ENCODE results near the gene RNASE7. TPM values are rescaled to one million over a fixed set of nuclear protein-coding genes. Genes with fewer than 3 reads are reported as not detected.
A peak's percentile ranks its signal among the peaks of the same experiment; 100 is the strongest.
"Not testable (repeated sequence)": the region's sequence is repeated elsewhere in the genome, so short reads cannot be mapped to it uniquely, and the experiment has no call there.

RNASE7 gene, protein sequence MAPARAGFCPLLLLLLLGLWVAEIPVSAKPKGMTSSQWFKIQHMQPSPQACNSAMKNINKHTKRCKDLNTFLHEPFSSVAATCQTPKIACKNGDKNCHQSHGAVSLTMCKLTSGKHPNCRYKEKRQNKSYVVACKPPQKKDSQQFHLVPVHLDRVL
- not detected for total RNA-seq

DNA sequence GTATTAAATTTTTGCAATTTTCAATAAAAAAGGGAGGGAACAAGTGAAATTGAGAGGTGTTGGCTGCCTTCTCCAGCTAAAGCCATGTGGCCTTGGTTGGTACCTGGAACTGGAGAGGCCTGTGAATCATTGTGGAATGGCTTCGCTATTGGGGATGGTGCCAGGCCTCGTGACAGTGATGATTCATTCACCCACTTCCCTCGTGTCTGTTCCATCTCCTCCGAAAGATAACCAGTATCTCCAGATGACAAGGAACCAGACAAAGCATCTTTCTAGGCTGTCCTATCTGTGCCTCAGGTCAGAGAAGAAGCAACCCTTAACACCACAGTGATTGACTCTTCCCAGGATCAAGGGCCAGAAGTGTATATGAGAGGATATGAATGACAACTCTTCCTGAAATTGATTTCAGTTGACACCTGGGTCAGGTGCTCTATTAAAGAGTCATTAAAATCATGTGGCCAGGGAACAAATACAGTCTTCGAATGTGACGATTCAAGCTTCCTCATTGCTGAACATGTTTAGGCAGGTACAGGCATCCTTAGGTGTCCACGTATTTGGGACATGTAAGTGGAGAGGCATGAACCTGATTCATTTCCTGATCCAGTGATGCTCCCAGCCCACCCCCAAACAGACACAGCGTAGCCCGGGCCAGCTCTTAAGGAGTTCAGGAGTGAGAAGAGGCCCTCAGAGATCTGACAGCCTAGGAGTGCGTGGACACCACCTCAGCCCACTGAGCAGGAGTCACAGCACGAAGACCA is at the start of gene RNASE7:
Gene RNASE7 (plus strand): TSS at position 687 of the 758 bp plus-strand sequence. CDS start 631 bp downstream, outside the sequence.
- Mint-ChIP-seq H3K9me3 (no peaks in the 10 kb centered on the region), H3K4me3 (no peak within 1 kb of the TSS), H3K27me3 (peaks cover 36% of the 10 kb centered on the region), H3K4me1 (peaks cover 4% of the 10 kb centered on the region), H3K27ac (peak within 1 kb of the TSS; percentile 0), H3K36me3 (no peaks in the 10 kb centered on the region)
- ATAC-seq (ENCODE audit: low read depth), result no peak
- no peak for DNase-seq
- POLR2A ChIA-PET, result no interaction called here

DNA sequence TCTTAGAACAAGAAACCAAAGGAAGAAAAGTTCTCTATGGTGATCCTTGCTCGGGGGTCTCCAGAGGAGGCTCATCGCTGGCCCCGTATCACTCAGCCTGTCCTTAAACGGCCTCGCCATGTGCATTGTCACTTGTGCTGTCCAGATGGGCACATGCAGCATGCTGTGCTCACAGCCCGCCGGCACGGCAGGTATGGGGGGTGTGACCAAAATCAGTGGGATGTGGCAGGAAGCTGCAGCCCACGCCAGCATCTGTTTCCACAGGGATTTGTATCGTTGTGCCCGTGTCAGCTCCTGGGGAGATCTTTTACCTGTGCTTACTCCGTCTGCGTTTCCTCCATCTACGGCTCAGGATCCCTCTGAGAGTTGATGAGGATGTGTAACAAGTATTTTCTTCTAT is 45.6 kb upstream of the RNASE7 start:
- Mint-ChIP-seq H3K4me1 (peaks cover 17% of the 10 kb centered on the region), H3K9me3 (no peaks in the 10 kb centered on the region), H3K4me3 (no peak overlapping the region), H3K36me3 (peaks cover 35% of the 10 kb centered on the region), H3K27me3 (no peaks in the 10 kb centered on the region), H3K27ac (no peak overlapping the region)
- no peak for DNase-seq
- ATAC-seq (ENCODE audit: low read depth), result no peak
- POLR2A ChIA-PET, result no interaction called here

DNA sequence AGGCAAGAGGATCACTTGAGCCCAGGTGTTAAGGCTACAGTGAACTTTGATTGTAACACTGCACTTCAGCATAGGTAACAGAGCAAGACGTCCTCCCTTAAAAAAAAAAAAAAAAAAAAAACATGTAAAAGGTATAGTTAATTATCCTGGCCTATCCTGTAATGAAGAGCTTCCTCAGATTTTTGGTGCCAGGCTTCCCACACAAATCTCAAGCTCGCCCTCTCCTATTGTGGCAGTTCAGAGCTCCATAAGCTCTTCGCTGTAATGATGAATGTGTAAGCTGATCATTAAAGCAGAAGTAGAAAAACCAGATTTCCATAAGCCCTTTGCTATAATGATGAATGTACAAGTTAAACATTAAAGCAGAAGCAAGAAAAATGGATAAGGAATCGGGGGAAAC is 45.0 kb upstream of the RNASE7 start:
- H3K27me3 Mint-ChIP-seq, result no peaks in the 10 kb centered on the region
- no peak overlapping the region for H3K4me3 Mint-ChIP-seq
- DNase-seq, result no peak
- peaks cover 30% of the 10 kb centered on the region for H3K36me3 Mint-ChIP-seq
- ATAC-seq (ENCODE audit: low read depth), result no peak
- POLR2A ChIA-PET, result no interaction called here
- H3K4me1 Mint-ChIP-seq, result peaks cover 14% of the 10 kb centered on the region
- no peak overlapping the region for H3K27ac Mint-ChIP-seq
- no peaks in the 10 kb centered on the region for H3K9me3 Mint-ChIP-seq

DNA sequence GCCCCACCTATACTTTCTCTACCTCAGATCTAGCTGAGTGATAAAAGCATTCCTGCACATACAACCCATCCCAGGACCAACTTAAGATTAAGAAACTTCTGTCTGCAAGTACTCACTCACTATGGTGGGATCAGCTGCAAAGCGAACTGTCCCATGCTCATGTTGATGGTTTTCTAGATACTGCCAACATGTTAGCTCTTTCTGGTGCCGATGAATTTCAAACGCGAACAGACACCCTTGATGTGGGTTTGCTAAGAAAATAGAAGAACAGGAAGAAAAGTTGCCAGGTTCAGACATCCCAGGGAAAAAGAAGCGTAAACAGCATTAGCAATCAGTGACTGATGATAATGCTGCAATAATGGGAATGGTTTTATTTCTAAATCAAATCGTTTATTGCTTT is 44.6 kb upstream of the RNASE7 start:
- DNase-seq (no peak), ATAC-seq (ENCODE audit: low read depth) (no peak)
- Mint-ChIP-seq H3K27ac (no peak overlapping the region), H3K9me3 (no peaks in the 10 kb centered on the region), H3K4me3 (no peak overlapping the region), H3K36me3 (peaks cover 28% of the 10 kb centered on the region), H3K4me1 (peaks cover 14% of the 10 kb centered on the region), H3K27me3 (no peaks in the 10 kb centered on the region)
- POLR2A ChIA-PET, result no interaction called here

DNA sequence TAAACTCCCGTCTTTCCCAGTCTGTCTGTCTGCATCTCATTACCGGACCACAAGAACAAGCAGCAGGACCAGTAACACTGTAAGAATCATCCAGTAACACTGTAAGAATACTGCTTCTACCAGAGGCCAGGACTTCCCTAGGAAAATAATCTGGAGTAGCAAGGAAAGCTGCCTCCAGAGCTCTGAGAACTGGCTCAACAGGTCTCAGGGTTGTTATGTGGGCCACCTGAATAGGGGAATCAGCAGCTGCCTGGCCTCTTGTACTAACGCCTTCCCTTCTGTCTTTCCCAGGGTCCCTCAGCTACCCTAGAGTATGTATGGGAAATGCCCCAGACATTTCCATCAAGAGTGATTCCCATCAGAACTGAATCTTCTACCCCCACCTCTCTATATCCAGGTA is 44.0 kb upstream of the RNASE7 start:
- Mint-ChIP-seq H3K4me3 (no peak overlapping the region), H3K36me3 (peaks cover 25% of the 10 kb centered on the region), H3K4me1 (peaks cover 14% of the 10 kb centered on the region), H3K27ac (no peak overlapping the region), H3K9me3 (no peaks in the 10 kb centered on the region), H3K27me3 (no peaks in the 10 kb centered on the region)
- POLR2A ChIA-PET, result no interaction called here
- ATAC-seq (ENCODE audit: low read depth) (no peak), DNase-seq (no peak)

DNA sequence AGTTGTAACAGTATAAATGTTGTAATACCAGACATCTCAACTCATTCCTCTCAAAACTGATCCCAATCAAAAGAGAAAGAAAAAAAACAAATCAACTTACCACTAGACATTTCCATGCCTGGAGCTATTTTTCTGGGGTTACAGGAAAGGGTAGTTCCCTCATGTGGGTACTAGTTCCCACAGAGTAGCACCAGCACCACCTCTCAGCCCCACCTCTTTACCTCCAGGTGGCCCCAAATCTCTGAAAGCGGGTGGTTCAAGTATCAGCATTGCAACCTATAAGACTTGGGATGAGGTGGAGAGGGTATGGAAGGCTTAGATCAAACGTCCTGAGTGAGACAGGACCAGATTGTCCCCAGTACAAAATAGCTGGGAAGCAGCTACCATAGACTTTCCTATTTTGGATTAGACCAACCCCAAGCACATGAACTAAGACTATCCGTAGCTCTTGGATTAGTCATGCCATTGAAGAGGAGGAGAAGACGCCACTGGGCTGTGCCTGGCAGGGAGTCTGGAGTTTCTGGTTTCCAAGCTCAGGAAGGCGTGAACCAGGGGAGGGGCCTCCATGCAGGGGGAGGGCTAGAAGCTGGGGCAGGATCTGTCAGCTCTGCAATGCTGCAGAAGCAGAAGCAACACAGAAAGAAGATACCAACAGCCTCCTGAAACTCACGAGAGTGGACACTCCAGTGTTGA is 43.3 kb upstream of the RNASE7 start, which contains the start of gene SLC39A2:
Gene SLC39A2 (plus strand): TSS at position 620 of the 693 bp plus-strand sequence. CDS start 154 bp downstream, outside the sequence.
- ATAC-seq (ENCODE audit: low read depth) (no peak), DNase-seq (no peak)
- Mint-ChIP-seq H3K27ac (no peak within 1 kb of the TSS), H3K4me3 (no peak within 1 kb of the TSS), H3K4me1 (peaks cover 13% of the 10 kb centered on the region), H3K36me3 (peaks cover 24% of the 10 kb centered on the region), H3K27me3 (no peaks in the 10 kb centered on the region), H3K9me3 (no peaks in the 10 kb centered on the region)
- POLR2A ChIA-PET, result no interaction called here

DNA sequence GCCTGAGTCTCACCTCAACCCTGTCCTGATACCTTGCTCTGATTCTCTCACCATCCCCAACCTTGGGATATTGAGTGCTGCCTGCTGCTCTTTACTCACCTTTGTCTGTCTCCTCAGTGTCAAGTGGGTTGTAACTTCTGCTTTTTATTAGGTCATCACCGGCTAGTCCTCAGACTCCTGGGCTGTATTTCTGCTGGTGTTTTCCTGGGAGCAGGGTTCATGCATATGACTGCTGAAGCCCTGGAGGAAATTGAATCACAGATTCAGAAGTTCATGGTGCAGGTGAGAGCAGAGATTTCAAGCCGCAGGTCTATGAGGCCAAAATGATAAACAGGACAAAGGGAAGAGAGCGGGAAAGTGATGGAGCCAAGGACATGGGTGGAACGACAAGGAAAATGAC is 42.6 kb upstream of the RNASE7 start:
- Mint-ChIP-seq H3K4me3 (no peak overlapping the region), H3K4me1 (peaks cover 11% of the 10 kb centered on the region), H3K36me3 (peaks cover 20% of the 10 kb centered on the region), H3K27me3 (peaks cover 1% of the 10 kb centered on the region), H3K27ac (no peak overlapping the region), H3K9me3 (no peaks in the 10 kb centered on the region)
- no peak for ATAC-seq (ENCODE audit: low read depth)
- no peak for DNase-seq
- POLR2A ChIA-PET, result no interaction called here

DNA sequence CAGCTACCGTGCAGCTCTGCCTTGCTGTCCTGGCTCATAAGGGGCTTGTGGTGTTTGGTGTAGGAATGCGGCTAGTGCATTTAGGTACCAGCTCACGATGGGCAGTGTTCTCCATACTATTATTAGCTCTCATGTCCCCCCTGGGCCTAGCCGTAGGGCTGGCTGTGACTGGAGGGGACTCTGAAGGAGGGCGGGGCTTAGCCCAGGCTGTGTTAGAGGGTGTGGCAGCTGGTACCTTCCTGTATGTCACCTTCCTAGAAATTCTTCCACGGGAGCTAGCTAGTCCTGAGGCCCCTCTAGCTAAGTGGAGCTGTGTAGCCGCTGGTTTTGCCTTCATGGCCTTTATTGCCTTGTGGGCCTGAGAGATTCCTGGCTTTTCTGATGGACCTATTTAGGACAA is 40.9 kb upstream of the RNASE7 start:
- ATAC-seq (ENCODE audit: low read depth) (no peak), DNase-seq (no peak)
- POLR2A ChIA-PET, result no interaction called here
- no peak overlapping the region for H3K4me3 Mint-ChIP-seq
- H3K4me1 Mint-ChIP-seq, result peaks cover 8% of the 10 kb centered on the region
- peaks cover 6% of the 10 kb centered on the region for H3K36me3 Mint-ChIP-seq
- H3K27ac Mint-ChIP-seq, result no peak overlapping the region
- peaks cover 2% of the 10 kb centered on the region for H3K27me3 Mint-ChIP-seq
- H3K9me3 Mint-ChIP-seq, result no peaks in the 10 kb centered on the region

DNA sequence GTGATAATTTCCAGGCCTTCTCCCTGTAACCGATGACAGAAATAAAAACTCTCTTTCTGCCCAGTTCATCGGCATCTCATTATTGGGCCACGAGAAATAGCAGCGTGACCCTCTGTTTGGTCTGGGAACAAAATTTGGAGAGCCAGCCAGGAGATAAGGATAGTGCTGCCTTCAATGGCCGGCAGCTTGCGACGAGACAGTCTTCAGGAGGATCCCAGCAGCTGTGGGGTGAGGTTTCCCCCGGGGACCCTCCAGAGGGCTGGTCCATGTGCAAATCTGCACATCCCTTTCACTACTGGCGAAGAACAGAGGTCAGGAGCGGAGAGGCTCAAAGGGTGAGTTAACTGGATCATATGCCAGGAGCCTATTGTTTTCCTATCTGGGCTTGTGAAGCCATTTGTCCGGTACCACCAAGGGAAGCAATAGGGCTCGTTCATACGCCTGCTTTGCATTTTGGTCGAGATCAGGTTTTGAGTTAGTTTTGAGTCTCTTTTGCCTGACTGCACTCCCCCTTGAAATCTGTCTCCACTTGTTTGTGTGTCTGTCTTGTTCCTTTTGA is 38.3 kb upstream of the RNASE7 start:
- Mint-ChIP-seq H3K4me3 (no peak overlapping the region), H3K9me3 (no peaks in the 10 kb centered on the region), H3K36me3 (no peaks in the 10 kb centered on the region), H3K4me1 (no peaks in the 10 kb centered on the region), H3K27me3 (peaks cover 6% of the 10 kb centered on the region), H3K27ac (no peak overlapping the region)
- POLR2A ChIA-PET, result no interaction called here
- ATAC-seq (ENCODE audit: low read depth), result no peak
- DNase-seq, result no peak

DNA sequence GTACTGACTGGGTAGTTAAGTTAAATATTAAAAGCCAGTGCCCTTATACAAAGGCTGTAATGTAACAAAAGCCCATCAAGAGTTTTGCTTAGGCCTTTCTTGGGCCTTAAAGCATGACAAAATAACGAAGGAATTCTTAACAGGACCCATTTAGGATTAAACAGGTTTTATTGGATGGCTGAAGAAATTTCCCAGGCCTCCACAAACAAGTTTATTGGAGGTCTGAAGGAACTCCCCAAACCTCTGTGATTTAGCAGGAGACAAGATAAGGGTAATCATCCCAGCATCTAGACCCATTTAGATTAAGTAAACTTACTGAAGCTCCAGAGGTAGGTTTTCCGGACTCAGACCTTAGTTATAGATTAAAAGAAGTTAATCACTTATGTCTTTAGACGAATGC is 32.4 kb upstream of the RNASE7 start:
- H3K4me3 Mint-ChIP-seq, POLR2A ChIA-PET: not testable (repeated sequence)

DNA sequence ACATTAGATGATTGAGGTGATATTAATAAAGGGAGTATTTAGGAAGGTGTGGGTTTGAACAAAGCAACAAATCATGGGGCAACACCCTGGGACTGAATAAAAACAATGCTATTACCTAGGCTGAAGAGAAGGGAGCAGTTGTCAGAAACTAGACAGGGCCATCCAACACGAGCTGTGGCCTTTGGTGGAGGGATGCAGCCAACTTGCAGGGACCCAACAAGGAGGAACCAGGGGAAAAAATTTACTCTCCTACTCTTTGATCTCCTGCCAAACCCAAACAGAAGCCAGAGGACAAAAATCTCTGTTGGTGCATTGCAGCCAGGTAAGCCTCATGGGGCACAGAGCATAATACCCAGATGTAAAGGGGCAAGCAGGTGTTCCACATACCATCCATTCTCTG is 31.0 kb upstream of the RNASE7 start:
- POLR2A ChIA-PET, result interaction anchor here (0.6 kb wide), 1 partner anchor 98 kb away, joined by 3 read pairs; no protein-coding TSS in a partner anchor
- Mint-ChIP-seq H3K4me3 (no peak overlapping the region), H3K4me1 (no peaks in the 10 kb centered on the region), H3K27ac (no peak overlapping the region), H3K9me3 (no peaks in the 10 kb centered on the region), H3K36me3 (no peaks in the 10 kb centered on the region), H3K27me3 (peaks cover 19% of the 10 kb centered on the region)
- no peak for ATAC-seq (ENCODE audit: low read depth)
- no peak for DNase-seq

More for the DNA sequence above, 32.4 kb upstream of the RNASE7 start:
- H3K9me3 Mint-ChIP-seq; DNase-seq; H3K27ac Mint-ChIP-seq; H3K36me3 Mint-ChIP-seq; ATAC-seq (ENCODE audit: low read depth); H3K4me1 Mint-ChIP-seq: not testable (repeated sequence)
- peaks cover 19% of the 10 kb centered on the region for H3K27me3 Mint-ChIP-seq

DNA sequence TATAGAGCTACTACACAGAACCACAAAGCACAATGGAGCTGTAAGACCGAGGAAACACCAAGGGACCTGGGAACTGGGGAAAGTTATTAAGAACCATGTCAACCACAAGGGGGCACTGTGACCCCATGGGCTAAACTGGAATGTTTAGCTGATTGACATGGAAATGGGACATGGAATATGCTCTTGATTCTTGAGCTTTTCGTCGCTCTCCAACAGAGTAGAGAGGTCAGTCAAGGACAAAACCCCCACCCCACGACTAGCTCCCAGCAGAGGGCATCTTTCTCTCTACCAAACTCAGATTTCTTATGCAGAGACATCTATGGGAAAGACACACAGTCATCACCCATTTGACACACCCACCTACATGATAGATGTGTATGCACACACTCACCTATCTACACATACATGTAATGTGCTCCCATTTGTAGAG is 27.4 kb upstream of the RNASE7 start:
- Mint-ChIP-seq H3K36me3 (no peaks in the 10 kb centered on the region), H3K27ac (no peak overlapping the region), H3K4me1 (no peaks in the 10 kb centered on the region)

DNA sequence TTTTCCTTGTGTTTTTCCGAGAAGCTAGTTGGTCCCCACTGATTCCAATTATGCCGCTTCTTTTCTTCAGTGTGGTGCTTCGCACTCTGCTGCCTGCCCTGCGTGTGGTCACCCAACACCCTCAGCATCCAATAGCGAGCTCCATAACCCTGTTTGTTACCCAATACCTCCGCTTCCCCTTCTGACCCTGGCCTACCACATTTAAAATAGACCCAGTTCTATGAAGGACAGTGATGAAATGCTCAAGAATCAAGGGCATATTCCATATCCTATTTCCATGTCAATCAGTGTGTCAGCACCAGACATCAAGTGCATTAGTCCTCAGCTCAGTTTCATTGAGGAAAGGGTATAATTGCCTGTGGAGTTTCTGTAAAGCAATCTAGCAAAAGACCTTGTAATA is 26.9 kb upstream of the RNASE7 start:
- no peak for ATAC-seq (ENCODE audit: low read depth)
- peaks cover 13% of the 10 kb centered on the region for H3K27me3 Mint-ChIP-seq

More for the DNA sequence above, 27.4 kb upstream of the RNASE7 start:
- ATAC-seq (ENCODE audit: low read depth), result peak; percentile 52
- H3K9me3 Mint-ChIP-seq, result no peaks in the 10 kb centered on the region
- H3K27me3 Mint-ChIP-seq, result peaks cover 15% of the 10 kb centered on the region
- DNase-seq, result peak; percentile 69
- H3K4me3 Mint-ChIP-seq, result no peak overlapping the region
- POLR2A ChIA-PET, result interaction anchor here (1.1 to 2.0 kb wide), 4 partner anchors 54 to 90 kb away, joined by 3 to 6 read pairs (median 3); no protein-coding TSS in a partner anchor

More for the DNA sequence above, 26.9 kb upstream of the RNASE7 start:
- POLR2A ChIA-PET, result interaction anchor here (1.1 to 2.0 kb wide), 4 partner anchors 53 to 89 kb away, joined by 3 to 6 read pairs (median 3); no protein-coding TSS in a partner anchor
- Mint-ChIP-seq H3K9me3 (no peaks in the 10 kb centered on the region), H3K36me3 (no peaks in the 10 kb centered on the region), H3K4me1 (no peaks in the 10 kb centered on the region), H3K4me3 (no peak overlapping the region), H3K27ac (no peak overlapping the region)
- no peak for DNase-seq
